ENCODE results near the gene BMP6.

GRCh38 chr6:7920425-7920824 lies 194.5 kb downstream of the BMP6 start:
- TF ChIP-seq CTCF (IDR thresholded peaks at IDR 0.05) (no peak), EZH2 (IDR thresholded peaks at IDR 0.05) (no peak), EZH2phosphoT487 (IDR thresholded peaks at IDR 0.05) (no peak)
